GM13976 (cell line): ENCODE measurements around the gene ANKMY2.

ENCODE experiments used
- DNase-seq: peaks from one replicate; pipeline ENCODE4 v3.0.0; 2012; ENCODE audit warnings: low spot score
- in situ Hi-C: fragments of 300-500 bp; cut with MboI; formaldehyde crosslinking; loops from one replicate; pipeline ENCODE4 v1.12.0; 2022; ENCODE audit warnings: low sequenced_read_pairs, mixed read lengths, inconsistent platforms; ENCODE audit not compliant: unreplicated experiment
- TF ChIP-seq, protein P1 (sequence below): IDR thresholded peaks from 2 replicates; pipeline ENCODE4 v1.5.1; 2012; ENCODE audit warnings: borderline replicate concordance, mild to moderate bottlenecking; ENCODE audit not compliant: insufficient read depth; ENCODE audit errors: extremely low read depth, missing control alignments, control extremely low read depth

The ANKMY2 gene

GRCh38 chr7:16645593-16646471 is at the start of gene ANKMY2, which contains the start of gene BZW2:
Gene ANKMY2, minus strand, starts transcription at chr7:16645754. Its CDS starts 181 bp downstream, at chr7:16645573.
Gene BZW2, plus strand, starts transcription at chr7:16646181. Its CDS starts 19,263 bp downstream, at chr7:16665444.
- TF ChIP-seq, protein P1, sequence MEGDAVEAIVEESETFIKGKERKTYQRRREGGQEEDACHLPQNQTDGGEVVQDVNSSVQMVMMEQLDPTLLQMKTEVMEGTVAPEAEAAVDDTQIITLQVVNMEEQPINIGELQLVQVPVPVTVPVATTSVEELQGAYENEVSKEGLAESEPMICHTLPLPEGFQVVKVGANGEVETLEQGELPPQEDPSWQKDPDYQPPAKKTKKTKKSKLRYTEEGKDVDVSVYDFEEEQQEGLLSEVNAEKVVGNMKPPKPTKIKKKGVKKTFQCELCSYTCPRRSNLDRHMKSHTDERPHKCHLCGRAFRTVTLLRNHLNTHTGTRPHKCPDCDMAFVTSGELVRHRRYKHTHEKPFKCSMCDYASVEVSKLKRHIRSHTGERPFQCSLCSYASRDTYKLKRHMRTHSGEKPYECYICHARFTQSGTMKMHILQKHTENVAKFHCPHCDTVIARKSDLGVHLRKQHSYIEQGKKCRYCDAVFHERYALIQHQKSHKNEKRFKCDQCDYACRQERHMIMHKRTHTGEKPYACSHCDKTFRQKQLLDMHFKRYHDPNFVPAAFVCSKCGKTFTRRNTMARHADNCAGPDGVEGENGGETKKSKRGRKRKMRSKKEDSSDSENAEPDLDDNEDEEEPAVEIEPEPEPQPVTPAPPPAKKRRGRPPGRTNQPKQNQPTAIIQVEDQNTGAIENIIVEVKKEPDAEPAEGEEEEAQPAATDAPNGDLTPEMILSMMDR, result no peak
- in situ Hi-C loops, result no loop called here

GRCh38 chr7:16694806-16695205 is 49.3 kb upstream of the ANKMY2 start:
- no peak for DNase-seq
- TF ChIP-seq, protein P1, result no peak
- in situ Hi-C loops, result no loop called here

More at GRCh38 chr7:16645593-16646471, at the start of gene ANKMY2, which contains the start of gene BZW2:
- peak; percentile 96 for DNase-seq

DNA sequence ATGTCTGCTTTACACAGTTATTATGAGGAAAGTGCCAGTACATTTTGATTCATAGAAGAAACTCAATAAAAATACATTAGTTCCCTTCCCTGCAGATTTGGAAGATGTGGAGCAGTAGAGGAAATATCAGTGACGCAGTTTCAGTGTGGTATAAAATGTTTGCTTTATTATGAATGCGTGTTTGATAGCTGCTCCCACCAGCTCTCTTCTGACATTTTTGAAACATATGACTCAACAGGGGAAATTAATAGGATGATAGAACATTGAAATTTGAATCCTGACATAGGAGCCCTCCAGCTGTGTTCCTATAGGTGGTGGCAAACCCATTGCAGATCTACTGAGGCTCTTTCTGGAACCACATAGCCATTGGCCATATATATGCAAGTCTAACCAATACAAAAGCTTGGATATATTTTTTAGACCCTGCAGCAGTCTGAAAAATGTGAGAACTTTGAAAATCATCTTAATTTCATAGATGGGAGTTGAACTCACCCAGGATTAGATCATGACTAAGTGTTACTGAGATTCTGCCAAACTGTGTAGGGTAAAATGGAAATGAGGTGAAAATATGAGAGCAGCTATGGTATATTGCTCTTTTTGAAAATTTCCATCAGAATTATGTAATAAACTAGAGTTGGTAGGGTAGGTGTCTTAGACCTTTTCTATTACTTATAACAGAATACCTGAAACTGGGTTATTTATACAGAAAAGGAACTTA is 48.2 kb upstream of the ANKMY2 start:
- TF ChIP-seq, protein P1, result no peak

GRCh38 chr7:16691241-16691640 is 45.7 kb upstream of the ANKMY2 start:
- no peak for DNase-seq
- TF ChIP-seq, protein P1, result no peak
- in situ Hi-C loops, result no loop called here

More for the DNA sequence above, 48.2 kb upstream of the ANKMY2 start:
- no peak for DNase-seq
- in situ Hi-C loops, result no loop called here

DNA sequence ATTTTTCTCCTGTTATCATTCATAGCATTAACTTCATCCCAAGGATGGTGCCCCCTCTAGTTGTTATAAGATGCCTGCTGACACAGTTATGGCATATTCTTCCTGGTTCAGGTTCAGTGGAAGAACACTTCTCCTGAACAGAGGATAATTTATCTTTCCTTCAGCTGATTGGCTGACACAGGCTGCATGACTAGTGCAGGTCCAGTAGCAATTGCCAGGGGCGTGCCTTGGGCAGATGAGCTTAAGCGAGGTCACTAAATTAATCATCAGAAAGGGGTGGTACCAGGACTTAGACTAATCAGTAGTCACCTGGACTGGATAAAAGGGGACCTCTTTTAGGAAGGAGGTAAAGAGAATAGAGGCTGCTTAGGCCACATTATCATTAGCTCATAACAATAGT is 42.7 kb upstream of the ANKMY2 start:
- DNase-seq, result no peak
- in situ Hi-C loops, result no loop called here
- TF ChIP-seq, protein P1, result no peak

DNA sequence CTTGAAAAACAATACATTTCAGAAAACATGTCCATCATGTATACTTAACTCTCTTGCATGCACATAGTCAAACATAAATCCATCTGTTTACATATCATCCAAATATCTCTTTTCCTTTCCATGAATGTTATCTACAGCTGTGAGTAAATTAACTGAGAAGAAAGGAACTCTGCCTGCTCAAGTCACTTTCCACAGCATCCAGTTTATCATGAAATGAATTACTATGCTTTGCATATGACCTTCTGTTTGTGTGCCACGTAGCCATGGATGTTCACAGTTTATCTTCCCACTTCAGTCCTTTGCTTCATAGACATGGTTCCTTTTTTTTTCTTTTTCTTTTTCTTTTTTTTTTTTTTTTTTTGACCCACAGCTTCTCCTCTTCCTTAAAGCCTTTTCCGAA is 40.0 kb upstream of the ANKMY2 start:
- TF ChIP-seq, protein P1, result no peak
- DNase-seq, result no peak
- in situ Hi-C loops, result no loop called here
